ENCODE measurements around the gene RAB34.
"Not testable (repeated sequence)": the region's sequence is repeated elsewhere in the genome, so short reads cannot be mapped to it uniquely, and the experiment has no call there.

Gene RAB34

DNA sequence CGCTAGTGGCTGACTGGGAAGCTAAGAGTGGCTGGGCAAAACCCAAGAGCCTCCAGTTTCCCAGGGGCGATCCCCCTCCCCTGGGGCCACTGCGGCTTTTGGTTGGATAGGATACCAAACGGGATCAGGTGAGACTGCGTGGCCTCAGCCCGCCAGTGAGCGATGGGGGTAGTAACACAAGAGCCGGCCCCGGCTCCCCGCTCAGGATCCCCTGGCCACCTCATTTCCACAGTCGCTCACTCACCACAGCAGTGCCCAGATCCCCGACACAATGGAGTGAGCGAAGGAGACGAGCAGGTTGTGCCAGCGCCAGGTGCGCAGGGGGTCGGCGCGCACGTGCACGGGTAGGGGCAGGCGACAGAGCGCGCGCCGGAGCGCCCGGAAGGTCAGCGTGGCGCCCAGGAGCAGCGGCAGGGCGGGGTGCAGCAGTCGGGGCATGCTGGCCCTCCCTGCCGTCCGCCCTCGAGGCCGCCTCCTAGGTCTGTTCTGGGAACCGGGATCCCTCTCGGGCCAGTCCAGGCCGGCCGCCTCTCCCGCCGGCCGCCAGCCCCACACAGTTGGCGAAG lies 8.1 kb upstream of the RAB34 start:
- Histone ChIP-seq H3K27ac (ENCODE audit: low read depth, low read length) (peak overlapping the region; percentile 100), H3K36me3 (ENCODE audit: low read length) (peaks cover 21% of the 10 kb centered on the region)

DNA sequence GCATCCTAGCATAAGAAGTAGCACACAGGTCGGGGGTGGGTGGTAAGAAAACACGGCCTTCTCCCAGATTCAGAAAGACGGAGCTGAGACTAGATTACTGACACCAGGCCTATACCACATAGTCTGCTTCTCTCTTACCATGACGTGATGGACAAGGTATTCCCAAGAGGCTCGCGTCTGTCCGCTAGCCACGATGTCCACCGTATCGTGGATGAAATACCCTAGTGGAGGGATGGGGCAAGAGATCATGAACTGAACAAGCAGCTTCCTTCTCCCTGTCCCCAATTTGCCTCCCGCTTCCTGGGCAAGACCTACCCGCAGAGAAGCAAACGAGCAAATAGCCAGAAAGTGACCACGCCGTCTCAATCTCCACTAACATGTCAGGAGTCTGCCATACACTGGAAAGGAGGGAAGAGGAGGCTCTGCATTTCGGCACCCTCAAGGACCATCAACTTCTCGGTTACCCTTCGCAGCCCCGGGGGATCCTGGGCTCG lies 7.5 kb upstream of the RAB34 start:
- no peaks in the 10 kb centered on the region for H3K9me3 ChIP-seq (ENCODE audit: insufficient read depth, low read length)
- no peaks in the 10 kb centered on the region for H3K9me2 ChIP-seq (replicated peaks; ENCODE audit: insufficient read depth, low read length)
- H3K4me3 ChIP-seq (ENCODE audit: insufficient read depth, low read length, poor library complexity, severe bottlenecking): peak overlapping the region; percentile 60
- H3K36me3 ChIP-seq (ENCODE audit: low read length): peaks cover 23% of the 10 kb centered on the region
- TF ChIP-seq EZH2phosphoT487 (conservative IDR thresholded peaks at IDR 0.05; ENCODE audit: low read length): no peak
- TF ChIP-seq, protein P1, sequence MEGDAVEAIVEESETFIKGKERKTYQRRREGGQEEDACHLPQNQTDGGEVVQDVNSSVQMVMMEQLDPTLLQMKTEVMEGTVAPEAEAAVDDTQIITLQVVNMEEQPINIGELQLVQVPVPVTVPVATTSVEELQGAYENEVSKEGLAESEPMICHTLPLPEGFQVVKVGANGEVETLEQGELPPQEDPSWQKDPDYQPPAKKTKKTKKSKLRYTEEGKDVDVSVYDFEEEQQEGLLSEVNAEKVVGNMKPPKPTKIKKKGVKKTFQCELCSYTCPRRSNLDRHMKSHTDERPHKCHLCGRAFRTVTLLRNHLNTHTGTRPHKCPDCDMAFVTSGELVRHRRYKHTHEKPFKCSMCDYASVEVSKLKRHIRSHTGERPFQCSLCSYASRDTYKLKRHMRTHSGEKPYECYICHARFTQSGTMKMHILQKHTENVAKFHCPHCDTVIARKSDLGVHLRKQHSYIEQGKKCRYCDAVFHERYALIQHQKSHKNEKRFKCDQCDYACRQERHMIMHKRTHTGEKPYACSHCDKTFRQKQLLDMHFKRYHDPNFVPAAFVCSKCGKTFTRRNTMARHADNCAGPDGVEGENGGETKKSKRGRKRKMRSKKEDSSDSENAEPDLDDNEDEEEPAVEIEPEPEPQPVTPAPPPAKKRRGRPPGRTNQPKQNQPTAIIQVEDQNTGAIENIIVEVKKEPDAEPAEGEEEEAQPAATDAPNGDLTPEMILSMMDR (IDR thresholded peaks at IDR 0.05; ENCODE audit: insufficient read depth, low read length, poor library complexity, severe bottlenecking): no peak
- H2AFZ ChIP-seq (ENCODE audit: low read depth, low read length, severe bottlenecking): no peak overlapping the region
- H3K27me3 ChIP-seq (ENCODE audit: low read length): no peaks in the 10 kb centered on the region
- 0 out of 2 replicates have a peak, but pooled peaks cover 4% of the 10 kb centered on the region for H4K20me1 ChIP-seq (ENCODE audit: low read depth, low read length)
- peak overlapping the region; percentile 100 for H3K27ac ChIP-seq (ENCODE audit: low read depth, low read length)
- peaks cover 44% of the 10 kb centered on the region for H3K79me2 ChIP-seq (ENCODE audit: insufficient read depth, low read length)
- peaks cover 80% of the 10 kb centered on the region for H3F3A ChIP-seq (ENCODE audit: insufficient read depth)
- peak overlapping the region; percentile 82 for H3K9ac ChIP-seq (ENCODE audit: low read length)
- H3K4me2 ChIP-seq (ENCODE audit: low read depth, low read length, poor library complexity, severe bottlenecking): peak overlapping the region; percentile 97

More for the DNA sequence above, 8.1 kb upstream of the RAB34 start:
- Histone ChIP-seq H4K20me1 (ENCODE audit: low read depth, low read length) (0 out of 2 replicates have a peak, but pooled peaks cover 4% of the 10 kb centered on the region), H3F3A (ENCODE audit: insufficient read depth) (peaks cover 77% of the 10 kb centered on the region), H3K27me3 (ENCODE audit: low read length) (no peaks in the 10 kb centered on the region), H3K4me2 (ENCODE audit: low read depth, low read length, poor library complexity, severe bottlenecking) (peak overlapping the region; percentile 97), H3K9me2 (replicated peaks; ENCODE audit: insufficient read depth, low read length) (no peaks in the 10 kb centered on the region), H2AFZ (ENCODE audit: low read depth, low read length, severe bottlenecking) (no peak overlapping the region), H3K4me3 (ENCODE audit: insufficient read depth, low read length, poor library complexity, severe bottlenecking) (peak overlapping the region; percentile 60), H3K79me2 (ENCODE audit: insufficient read depth, low read length) (peaks cover 38% of the 10 kb centered on the region), H3K9ac (ENCODE audit: low read length) (peak overlapping the region; percentile 82), H3K9me3 (ENCODE audit: insufficient read depth, low read length) (no peaks in the 10 kb centered on the region)
- TF ChIP-seq, protein P1 (IDR thresholded peaks at IDR 0.05; ENCODE audit: insufficient read depth, low read length, poor library complexity, severe bottlenecking): no peak
- no peak for TF ChIP-seq EZH2phosphoT487 (conservative IDR thresholded peaks at IDR 0.05; ENCODE audit: low read length)

DNA sequence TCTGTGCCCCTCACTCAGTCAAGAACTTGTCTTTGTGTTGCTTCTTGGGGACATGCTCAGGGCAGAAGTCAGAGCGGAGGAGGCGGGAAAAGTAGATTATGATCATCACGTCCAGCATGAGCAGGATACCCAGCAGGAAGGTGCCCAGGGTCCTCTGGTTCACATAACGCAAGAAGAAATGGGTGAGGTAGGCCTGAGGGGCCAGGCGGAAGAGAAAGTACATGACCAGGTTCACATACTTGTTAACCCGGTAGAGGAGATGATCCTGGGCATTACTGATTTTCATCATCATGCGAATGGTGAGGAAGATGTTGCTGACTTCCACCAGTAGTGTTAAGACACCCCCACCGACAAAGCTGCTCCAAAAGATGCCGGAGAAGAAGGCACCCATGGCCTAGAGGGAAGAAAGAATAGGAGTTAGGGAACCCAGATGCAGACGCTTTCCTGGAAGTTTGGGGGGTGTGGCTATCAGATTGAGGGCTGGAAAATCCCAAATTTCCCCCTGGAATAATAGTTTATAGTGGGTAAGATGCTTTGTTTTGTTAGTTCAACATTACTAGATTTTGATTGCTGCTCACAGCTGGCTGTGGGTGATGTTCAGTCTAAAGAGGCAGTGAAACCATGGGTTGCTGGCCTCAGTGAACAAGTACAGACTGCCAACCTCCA lies 7.0 kb upstream of the RAB34 start:
- Histone ChIP-seq H3F3A (ENCODE audit: insufficient read depth) (peaks cover 77% of the 10 kb centered on the region), H2AFZ (ENCODE audit: low read depth, low read length, severe bottlenecking) (no peak overlapping the region), H3K4me3 (ENCODE audit: insufficient read depth, low read length, poor library complexity, severe bottlenecking) (peak overlapping the region; percentile 60), H3K36me3 (ENCODE audit: low read length) (peaks cover 23% of the 10 kb centered on the region), H3K9me3 (ENCODE audit: insufficient read depth, low read length) (no peaks in the 10 kb centered on the region), H3K27ac (ENCODE audit: low read depth, low read length) (peak overlapping the region; percentile 100), H3K9ac (ENCODE audit: low read length) (peak overlapping the region; percentile 82), H3K27me3 (ENCODE audit: low read length) (no peaks in the 10 kb centered on the region), H3K79me2 (ENCODE audit: insufficient read depth, low read length) (peaks cover 44% of the 10 kb centered on the region), H4K20me1 (ENCODE audit: low read depth, low read length) (0 out of 2 replicates have a peak, but pooled peaks cover 4% of the 10 kb centered on the region), H3K9me2 (replicated peaks; ENCODE audit: insufficient read depth, low read length) (no peaks in the 10 kb centered on the region), H3K4me2 (ENCODE audit: low read depth, low read length, poor library complexity, severe bottlenecking) (peak overlapping the region; percentile 97)
- TF ChIP-seq EZH2phosphoT487 (conservative IDR thresholded peaks at IDR 0.05; ENCODE audit: low read length): no peak
- TF ChIP-seq, protein P1 (IDR thresholded peaks at IDR 0.05; ENCODE audit: insufficient read depth, low read length, poor library complexity, severe bottlenecking): no peak

DNA sequence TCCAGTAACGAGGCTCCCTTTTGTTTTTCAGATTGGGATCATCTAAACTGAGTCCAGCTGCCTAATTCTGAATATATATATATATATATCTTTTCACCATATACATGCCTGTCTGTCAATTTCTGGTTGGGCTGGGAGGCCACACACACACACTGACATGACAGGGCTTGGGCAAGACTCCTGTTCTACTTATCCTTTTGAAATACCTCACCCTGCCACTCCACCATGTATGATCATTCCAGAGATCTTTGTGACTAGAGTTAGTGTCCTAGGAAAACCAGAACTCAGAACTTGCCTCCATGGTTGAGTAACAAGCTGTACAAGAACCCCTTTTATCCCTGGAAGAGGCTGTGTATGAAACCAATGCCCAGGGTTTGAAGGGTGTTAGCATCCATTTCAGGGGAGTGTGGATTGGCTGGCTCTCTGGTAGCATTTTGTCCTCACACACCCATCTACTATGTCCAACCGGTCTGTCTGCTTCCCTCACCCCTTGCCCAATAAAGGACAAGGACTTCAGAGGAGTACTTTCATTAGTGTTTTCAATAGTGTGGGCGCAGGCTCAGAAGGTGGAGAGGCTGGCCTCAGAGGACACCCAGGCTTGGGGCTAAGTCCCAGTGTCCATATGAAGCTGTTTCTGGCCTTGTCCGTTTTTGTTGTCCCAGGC lies 6.3 kb upstream of the RAB34 start:
- Histone ChIP-seq H3K36me3 (ENCODE audit: low read length) (peaks cover 23% of the 10 kb centered on the region), H3K27ac (ENCODE audit: low read depth, low read length) (peak overlapping the region; percentile 100), H3K9ac (ENCODE audit: low read length) (peak overlapping the region; percentile 82), H3K79me2 (ENCODE audit: insufficient read depth, low read length) (peaks cover 42% of the 10 kb centered on the region), H3K4me2 (ENCODE audit: low read depth, low read length, poor library complexity, severe bottlenecking) (peak overlapping the region; percentile 97), H3K4me3 (ENCODE audit: insufficient read depth, low read length, poor library complexity, severe bottlenecking) (peak overlapping the region; percentile 60), H3F3A (ENCODE audit: insufficient read depth) (peaks cover 72% of the 10 kb centered on the region)
- not testable (repeated sequence) for H3K9me2 ChIP-seq (replicated peaks; ENCODE audit: insufficient read depth, low read length); H3K9me3 ChIP-seq (ENCODE audit: insufficient read depth, low read length); H2AFZ ChIP-seq (ENCODE audit: low read depth, low read length, severe bottlenecking); H4K20me1 ChIP-seq (ENCODE audit: low read depth, low read length); H3K27me3 ChIP-seq (ENCODE audit: low read length)

All from SU-DHL-6 (cell line).